HUES6 (cell line): ENCODE data around the gene BAMBI.

Experiments used
- H3K27ac ChIP-seq: 2 replicates; pipeline ENCODE4 v1.7.0; 2013; ENCODE audit warnings: low read depth, mild to moderate bottlenecking, low read length, inconsistent platforms
- H3K27me3 ChIP-seq: 2 replicates; pipeline ENCODE4 v1.6.1; 2013; ENCODE audit warnings: low read length; ENCODE audit not compliant: control insufficient read depth, insufficient read depth
- H3K36me3 ChIP-seq: 2 replicates; pipeline ENCODE4 v1.6.1; 2013; ENCODE audit warnings: low read length; ENCODE audit not compliant: control insufficient read depth, insufficient read depth
- H3K4me1 ChIP-seq: 2 replicates; pipeline ENCODE4 v1.6.1; 2013; ENCODE audit warnings: low read length; ENCODE audit not compliant: control insufficient read depth, insufficient read depth
- H3K4me3 ChIP-seq: 2 replicates; pipeline ENCODE4 v1.5.1; 2013; ENCODE audit warnings: low read depth, low read length
- H3K9ac ChIP-seq: one replicate; pipeline ENCODE4 v1.6.1; 2013; ENCODE audit warnings: mild to moderate bottlenecking, low read length
- H3K9me3 ChIP-seq: 2 replicates; pipeline ENCODE4 v1.6.1; 2013; ENCODE audit warnings: low read depth, low read length; ENCODE audit not compliant: control insufficient read depth, insufficient read depth

The BAMBI gene, protein sequence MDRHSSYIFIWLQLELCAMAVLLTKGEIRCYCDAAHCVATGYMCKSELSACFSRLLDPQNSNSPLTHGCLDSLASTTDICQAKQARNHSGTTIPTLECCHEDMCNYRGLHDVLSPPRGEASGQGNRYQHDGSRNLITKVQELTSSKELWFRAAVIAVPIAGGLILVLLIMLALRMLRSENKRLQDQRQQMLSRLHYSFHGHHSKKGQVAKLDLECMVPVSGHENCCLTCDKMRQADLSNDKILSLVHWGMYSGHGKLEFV

GRCh38 chr10:28676968-28677887 lies at the start of gene BAMBI:
TSS of gene BAMBI (plus strand) at chr10:28677521. CDS start at chr10:28677898, 377 bp downstream.
- peaks cover 36% of the 10 kb centered on the region for H3K36me3 ChIP-seq
- H3K27ac ChIP-seq = peak within 1 kb of the TSS; percentile 96
- H3K4me1 ChIP-seq = peaks cover 22% of the 10 kb centered on the region; the same call in 1 of the 2 replicates
- peak within 1 kb of the TSS; percentile 100 for H3K4me3 ChIP-seq
- no peaks in the 10 kb centered on the region; the same call in 1 of the 2 replicates for H3K27me3 ChIP-seq
- peak within 1 kb of the TSS; percentile 91 for H3K9ac ChIP-seq
- H3K9me3 ChIP-seq = no peaks in the 10 kb centered on the region

GRCh38 chr10:28628184-28628893 lies 49.0 kb upstream of the BAMBI start:
- Histone ChIP-seq H3K9ac (no peak overlapping the region), H3K4me1 (peaks cover 6% of the 10 kb centered on the region; the same call in 1 of the 2 replicates), H3K27me3 (no peaks in the 10 kb centered on the region), H3K9me3 (no peaks in the 10 kb centered on the region), H3K4me3 (no peak overlapping the region), H3K27ac (no peak overlapping the region), H3K36me3 (no peaks in the 10 kb centered on the region)

DNA sequence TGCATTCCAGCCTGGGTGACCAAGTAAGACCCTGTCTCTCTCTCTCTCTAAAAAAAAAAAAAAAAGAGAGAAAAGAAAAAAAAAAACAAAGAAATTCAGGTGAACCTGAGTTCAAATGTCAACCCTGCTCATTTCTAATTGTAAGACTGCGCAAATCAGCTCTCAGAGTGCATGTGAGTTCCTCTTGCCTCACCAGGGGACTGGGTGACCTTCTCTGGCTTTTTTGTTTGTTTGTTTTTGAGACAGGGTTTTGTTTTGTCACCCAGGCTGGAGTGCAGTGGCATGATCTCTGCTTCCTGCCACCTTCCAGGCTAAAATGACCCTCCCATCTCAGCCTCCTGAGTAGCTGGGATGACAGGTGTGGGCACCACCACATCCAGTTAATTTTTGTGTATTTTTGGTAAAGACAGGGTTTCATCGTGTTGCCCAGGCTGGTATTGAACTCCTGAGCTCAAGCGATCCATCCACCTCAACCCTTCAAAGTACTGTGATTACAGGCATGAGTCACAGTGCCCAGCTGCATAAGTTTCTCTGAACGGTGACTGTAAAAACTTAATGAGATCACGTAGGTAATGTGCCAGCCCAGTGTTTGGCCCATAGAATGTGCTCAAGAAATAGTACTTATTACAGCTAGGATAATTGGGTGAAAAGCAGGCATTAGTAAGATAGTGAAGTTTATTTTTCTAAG lies 45.3 kb upstream of the BAMBI start:
- peaks cover 6% of the 10 kb centered on the region; the same call in 1 of the 2 replicates for H3K4me1 ChIP-seq
- no peak overlapping the region for H3K27ac ChIP-seq
- H3K9me3 ChIP-seq = no peaks in the 10 kb centered on the region
- H3K27me3 ChIP-seq = no peaks in the 10 kb centered on the region
- H3K4me3 ChIP-seq = no peak overlapping the region
- no peak overlapping the region for H3K9ac ChIP-seq
- no peaks in the 10 kb centered on the region for H3K36me3 ChIP-seq

DNA sequence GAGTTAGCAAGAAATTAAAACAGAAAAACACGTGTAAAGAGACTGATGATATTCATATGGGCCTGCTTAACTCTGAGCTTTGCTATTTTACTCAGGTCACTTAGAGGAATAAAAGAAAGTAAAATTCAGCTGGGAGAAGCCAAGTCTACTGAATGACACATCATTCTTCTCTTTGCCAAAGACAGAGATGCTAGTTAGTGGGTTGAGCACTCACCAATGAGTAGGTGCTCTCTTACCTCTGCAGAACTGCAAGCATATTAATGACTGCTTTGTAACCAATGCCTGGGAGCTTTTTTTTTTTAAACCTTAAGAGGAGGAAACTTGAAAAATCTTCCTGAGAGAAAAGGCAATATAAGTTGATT lies 44.8 kb upstream of the BAMBI start:
- H3K9me3 ChIP-seq = no peaks in the 10 kb centered on the region
- no peaks in the 10 kb centered on the region for H3K36me3 ChIP-seq
- H3K27me3 ChIP-seq = no peaks in the 10 kb centered on the region
- H3K4me3 ChIP-seq = no peak overlapping the region
- H3K27ac ChIP-seq = no peak overlapping the region
- peaks cover 6% of the 10 kb centered on the region; the same call in 1 of the 2 replicates for H3K4me1 ChIP-seq
- no peak overlapping the region for H3K9ac ChIP-seq

GRCh38 chr10:28633750-28634149 lies 43.6 kb upstream of the BAMBI start:
- H3K4me3 ChIP-seq = no peak overlapping the region
- H3K27me3 ChIP-seq = no peaks in the 10 kb centered on the region
- peaks cover 1% of the 10 kb centered on the region; the same call in 1 of the 2 replicates for H3K4me1 ChIP-seq
- H3K9ac ChIP-seq = no peak overlapping the region
- H3K27ac ChIP-seq = no peak overlapping the region
- H3K9me3 ChIP-seq = no peaks in the 10 kb centered on the region
- no peaks in the 10 kb centered on the region for H3K36me3 ChIP-seq

GRCh38 chr10:28637346-28637745 lies 40.0 kb upstream of the BAMBI start:
- Histone ChIP-seq H3K36me3 (no peaks in the 10 kb centered on the region), H3K27me3 (no peaks in the 10 kb centered on the region), H3K9me3 (no peaks in the 10 kb centered on the region), H3K9ac (no peak overlapping the region), H3K4me3 (no peak overlapping the region), H3K27ac (no peak overlapping the region), H3K4me1 (no peaks in the 10 kb centered on the region)

DNA sequence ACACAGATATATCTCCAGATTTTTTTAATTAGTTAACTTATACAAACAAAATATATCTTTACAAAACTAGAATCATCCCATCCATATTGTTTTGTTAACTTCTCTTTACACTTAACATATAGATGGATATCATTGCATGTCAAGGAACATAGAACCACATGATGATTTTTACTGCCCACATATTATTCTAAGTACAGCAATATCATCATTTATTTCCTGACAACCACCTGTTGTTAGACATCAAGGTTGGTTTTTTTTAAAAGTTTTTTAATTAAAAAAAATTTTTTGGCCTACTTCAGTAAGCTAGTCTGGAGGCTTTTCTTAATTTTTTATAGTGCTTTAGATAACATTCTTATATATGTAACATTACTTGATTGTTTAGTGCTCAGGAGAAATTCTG lies 38.9 kb upstream of the BAMBI start:
- H3K4me1 ChIP-seq = no peaks in the 10 kb centered on the region
- no peak overlapping the region for H3K27ac ChIP-seq
- H3K9ac ChIP-seq = no peak overlapping the region
- H3K4me3 ChIP-seq = no peak overlapping the region
- H3K9me3 ChIP-seq = no peaks in the 10 kb centered on the region
- H3K36me3 ChIP-seq = no peaks in the 10 kb centered on the region
- H3K27me3 ChIP-seq = no peaks in the 10 kb centered on the region

DNA sequence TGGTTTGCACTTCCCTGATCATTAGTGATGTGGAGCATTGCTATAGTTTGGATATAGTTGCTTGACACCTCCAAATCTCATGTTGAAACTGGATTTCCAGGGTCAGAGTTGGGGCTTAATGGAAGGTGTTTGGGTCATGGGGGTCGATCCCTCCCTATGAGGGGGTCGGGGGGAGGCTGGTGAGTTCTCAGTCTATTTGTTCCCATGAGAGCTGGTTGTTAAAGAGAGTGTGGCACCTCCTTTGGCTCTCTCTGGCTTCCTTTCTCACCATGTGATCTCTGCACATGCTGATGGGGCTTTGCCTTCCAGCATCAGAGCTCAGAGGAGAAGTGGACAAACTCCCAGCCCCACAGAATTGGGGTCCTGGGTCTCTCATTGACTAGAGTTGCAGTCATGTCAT lies 36.8 kb upstream of the BAMBI start:
- H3K9ac ChIP-seq = no peak overlapping the region
- no peaks in the 10 kb centered on the region for H3K27me3 ChIP-seq

GRCh38 chr10:28644647-28645046 lies 32.7 kb upstream of the BAMBI start:
- Histone ChIP-seq H3K4me1 (no peaks in the 10 kb centered on the region), H3K36me3 (no peaks in the 10 kb centered on the region), H3K9me3 (no peaks in the 10 kb centered on the region), H3K9ac (no peak overlapping the region), H3K4me3 (no peak overlapping the region), H3K27me3 (no peaks in the 10 kb centered on the region), H3K27ac (no peak overlapping the region)

More for the DNA sequence above, 36.8 kb upstream of the BAMBI start:
- Histone ChIP-seq H3K9me3 (no peaks in the 10 kb centered on the region), H3K4me3 (no peak overlapping the region), H3K36me3 (no peaks in the 10 kb centered on the region), H3K4me1 (no peaks in the 10 kb centered on the region), H3K27ac (no peak overlapping the region)

GRCh38 chr10:28652106-28652505 lies 25.2 kb upstream of the BAMBI start:
- no peak overlapping the region for H3K4me3 ChIP-seq
- no peak overlapping the region for H3K9ac ChIP-seq
- H3K36me3 ChIP-seq = no peaks in the 10 kb centered on the region
- no peak overlapping the region for H3K27ac ChIP-seq
- H3K4me1 ChIP-seq = no peaks in the 10 kb centered on the region
- H3K27me3 ChIP-seq = no peaks in the 10 kb centered on the region
- no peaks in the 10 kb centered on the region; the same call in 1 of the 2 replicates for H3K9me3 ChIP-seq
